ENCODE results near the gene GBE1.

DNA sequence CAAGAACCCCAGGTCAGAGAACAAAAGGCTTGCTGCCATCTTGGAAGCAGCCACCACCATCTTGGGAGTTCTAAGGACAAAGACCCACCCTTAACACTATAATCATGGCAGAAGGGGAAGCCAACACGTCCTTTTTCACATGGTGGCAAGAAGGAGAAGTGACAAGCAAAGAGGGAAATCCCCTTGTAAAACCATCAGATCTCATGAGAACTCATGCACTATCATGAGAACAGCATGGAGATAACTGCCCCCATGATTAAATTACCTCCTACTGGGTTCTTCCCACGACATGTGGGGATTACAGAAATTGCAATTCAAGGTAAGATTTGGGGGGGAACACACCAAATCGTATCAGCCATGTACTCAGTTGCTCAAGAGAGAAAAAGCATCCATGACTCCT, 21.1 kb upstream of the GBE1 start:
- no peak for TF ChIP-seq CTCF (IDR thresholded peaks at IDR 0.05; ENCODE audit: low read depth, low read length)
- TF ChIP-seq EZH2phosphoT487 (IDR thresholded peaks at IDR 0.05; ENCODE audit: low read depth): no peak
